Measurements from ENCODE around the gene SERPINA3.
"Not testable (repeated sequence)": the region's sequence is repeated elsewhere in the genome, so short reads cannot be mapped to it uniquely, and the experiment has no call there.

The SERPINA3 gene

DNA sequence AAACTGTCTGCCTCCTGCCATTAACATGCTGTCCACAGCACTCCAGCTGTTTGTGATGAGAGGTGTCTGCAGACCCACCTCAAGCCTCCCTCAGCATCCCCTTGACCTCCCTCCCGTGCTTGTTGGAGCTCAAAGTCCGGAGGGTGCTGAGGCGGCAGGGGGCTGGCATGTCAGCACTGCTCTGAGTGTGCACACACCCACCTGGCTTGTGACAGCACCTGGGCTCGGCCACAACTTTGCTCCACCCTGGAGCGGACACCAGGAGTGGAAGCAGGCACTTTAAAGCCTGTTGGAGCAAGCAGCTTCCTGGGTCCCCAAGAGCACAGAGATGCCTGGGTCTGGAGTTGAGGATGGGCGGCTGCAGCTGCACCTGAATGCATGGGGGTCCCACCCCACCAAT is 20.9 kb downstream of the SERPINA3 start:
- DNase-seq (ENCODE audit: low read depth) = no peak

DNA sequence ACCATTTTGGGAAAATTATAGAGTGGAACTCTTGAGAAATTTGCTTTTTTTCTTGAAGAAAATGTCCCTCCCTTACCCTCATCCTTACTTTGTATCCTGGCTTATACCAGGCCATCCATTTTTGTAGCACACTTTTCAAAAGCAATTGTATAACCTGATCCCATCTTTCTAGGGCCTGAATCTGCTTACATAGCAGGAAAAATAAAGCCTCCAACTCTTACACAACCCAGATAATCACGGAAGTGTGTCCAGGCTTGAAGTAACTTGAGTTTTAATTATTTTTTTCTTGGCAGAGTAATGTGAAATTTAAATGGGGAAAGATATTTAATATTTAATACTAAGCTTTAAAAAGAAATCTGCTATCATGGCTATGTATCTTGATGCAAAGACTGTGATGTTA is 23.0 kb downstream of the SERPINA3 start:
- no peak for DNase-seq (ENCODE audit: low read depth)

DNA sequence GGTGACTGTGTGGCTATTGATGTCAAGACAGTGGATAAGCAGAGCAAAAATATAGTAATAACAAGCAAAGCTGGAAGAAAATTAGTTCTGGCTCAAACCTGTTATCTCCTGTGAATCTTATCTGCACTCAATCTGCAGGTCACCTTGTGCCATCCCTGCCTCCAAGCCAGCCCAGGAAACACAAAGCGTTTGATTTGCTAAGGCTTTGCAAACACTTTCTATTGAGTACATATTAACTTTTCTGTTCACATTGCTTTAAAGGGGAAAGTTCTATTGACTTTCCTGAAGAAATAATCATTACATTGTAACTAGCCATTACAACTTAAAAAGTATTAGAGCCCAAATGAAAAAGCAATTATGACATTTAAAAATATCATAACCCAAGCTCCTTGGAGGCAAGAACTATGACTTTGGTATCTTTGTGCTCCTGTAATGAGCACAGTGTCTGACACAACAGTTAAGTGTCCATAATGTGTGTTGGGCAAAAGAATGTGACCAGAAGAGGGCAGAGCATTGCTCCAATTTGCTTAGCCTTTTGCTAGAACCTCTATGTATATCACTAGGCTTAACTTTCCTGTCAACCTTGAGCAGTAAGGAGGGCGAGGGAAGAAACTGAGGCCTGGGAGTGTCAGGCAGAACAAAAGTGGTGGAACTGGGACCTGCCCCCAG is 24.7 kb downstream of the SERPINA3 start:
- no peak for DNase-seq (ENCODE audit: low read depth)

DNA sequence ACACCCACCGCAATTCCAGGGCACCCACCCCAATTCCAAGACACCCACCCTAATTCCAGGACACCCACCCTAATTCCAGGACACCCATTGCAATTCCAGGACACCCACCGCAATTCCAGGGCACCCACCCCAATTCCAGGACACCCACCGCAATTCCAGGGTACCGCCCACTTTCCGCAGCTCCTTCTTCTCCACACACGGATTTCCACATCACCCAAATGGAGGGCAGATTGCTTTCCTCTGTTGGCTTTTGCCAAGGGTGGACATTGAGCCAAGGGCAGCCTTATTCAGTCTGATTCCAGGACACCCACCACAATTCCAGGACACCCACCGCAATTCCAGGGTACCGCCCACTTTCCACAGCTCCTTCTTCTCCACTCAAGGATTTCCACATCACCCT is 25.6 kb downstream of the SERPINA3 start:
- not testable (repeated sequence) for DNase-seq (ENCODE audit: low read depth)

DNA sequence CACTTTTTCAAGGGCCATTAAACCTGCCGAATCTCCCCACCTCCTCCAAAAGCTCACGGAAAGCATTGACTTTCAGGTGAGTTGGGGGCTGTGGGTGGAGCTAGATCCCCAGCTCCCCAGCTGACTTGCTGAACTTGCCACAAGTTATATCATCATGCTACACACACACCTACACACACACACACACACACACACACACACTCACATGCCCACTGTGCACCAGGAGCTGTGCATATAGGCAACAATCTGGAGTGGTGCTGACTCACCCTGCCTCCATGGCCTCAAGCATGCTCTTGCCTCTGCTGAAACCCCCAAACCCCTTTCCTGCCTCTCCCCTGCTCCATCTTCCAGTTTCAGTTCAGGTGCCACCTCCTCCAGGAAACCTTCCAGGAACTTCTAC is 26.1 kb downstream of the SERPINA3 start:
- no peak for DNase-seq (ENCODE audit: low read depth)

DNA sequence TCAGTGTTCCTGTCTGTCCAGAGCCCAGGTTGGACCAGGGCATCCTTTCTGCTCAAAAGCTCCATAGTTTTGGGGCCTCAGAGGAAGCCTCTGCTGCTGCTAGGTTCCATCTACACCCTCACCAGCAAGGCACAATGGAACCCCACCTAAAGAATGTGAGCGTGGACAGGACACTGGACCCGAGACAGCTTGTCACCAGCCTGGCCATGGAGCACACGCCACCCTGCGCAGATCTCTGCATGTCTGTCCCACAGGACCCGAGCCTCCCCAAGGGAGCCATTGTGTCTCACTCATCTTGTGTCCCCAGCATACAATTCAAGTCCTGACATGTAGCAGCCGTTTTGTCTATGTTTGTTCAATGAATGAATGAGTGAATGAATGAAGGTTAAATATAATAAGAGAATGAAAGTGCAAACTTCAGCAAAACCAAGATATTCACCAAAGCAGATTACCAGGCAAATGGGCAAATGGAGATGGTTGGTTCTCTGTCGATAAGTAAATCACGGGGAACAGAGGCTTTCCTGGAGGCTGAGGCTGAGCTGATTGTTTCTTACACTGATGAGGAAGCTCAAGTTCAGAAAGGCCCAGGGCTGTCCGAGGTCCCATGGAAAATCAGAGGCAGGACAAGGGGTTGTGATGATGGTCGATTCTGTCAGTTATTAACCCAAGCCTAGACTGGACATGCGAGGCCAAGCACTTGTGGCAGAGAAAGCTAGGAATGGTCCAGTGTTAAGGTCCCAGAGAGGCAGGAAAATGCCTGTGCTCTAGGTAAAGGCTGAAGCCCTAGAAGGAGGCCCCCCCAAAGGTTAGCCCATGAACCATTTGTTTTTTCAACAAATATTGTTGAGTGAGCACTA is 27.0 kb downstream of the SERPINA3 start:
- no peak for DNase-seq (ENCODE audit: low read depth)

DNA sequence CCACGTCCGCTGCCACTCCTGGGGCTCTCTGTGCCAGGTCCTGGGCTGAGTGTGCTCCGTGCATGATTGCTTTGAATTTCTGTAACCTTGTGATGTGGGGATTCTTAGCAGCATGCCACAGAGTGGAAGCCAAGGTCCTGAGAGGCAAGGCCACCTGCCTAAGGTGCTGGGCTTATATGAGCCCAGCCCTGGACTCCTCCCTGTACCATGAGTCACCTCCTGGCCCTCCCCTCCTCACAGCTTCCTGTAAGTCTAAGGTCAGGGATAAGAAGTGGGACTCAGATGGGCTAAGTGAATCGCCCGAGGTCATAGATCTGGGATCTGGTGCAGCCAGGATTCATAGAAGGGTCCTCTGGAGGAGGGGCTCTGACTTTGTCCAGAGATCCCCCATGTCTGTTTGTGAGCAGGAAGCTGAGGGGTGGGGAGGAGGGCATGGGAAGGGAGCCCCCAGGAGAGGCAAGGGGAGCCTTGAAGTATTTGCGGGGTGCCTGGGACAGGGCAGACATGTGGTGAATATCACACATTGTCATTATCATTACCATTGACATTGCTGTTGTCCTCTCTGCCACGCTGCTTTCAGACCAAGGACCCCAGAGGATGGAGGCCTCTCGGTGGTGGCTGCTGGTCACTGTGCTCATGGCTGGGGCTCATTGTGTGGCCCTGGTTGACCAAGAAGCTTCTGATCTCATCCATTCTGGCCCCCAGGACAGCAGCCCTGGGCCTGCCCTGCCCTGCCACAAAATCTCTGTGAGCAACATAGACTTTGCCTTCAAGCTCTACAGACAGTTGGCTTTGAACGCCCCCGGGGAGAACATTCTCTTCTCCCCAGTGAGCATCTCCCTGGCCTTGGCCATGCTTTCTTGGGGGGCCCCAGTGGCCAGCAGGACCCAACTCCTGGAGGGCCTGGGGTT is 28.8 kb downstream of the SERPINA3 start:
- no peak for DNase-seq (ENCODE audit: low read depth)

DNA sequence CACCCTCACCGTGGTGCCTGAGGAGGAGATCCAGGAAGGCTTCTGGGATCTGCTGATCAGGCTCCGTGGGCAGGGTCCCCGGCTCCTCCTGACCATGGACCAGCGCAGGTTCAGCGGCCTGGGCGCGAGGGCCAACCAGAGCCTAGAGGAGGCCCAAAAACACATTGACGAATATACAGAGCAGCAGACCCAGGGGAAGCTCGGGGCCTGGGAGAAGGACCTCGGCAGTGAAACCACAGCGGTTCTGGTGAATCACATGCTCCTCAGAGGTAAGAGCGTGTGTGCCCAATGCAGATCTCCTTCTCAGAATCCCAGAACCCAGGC is 29.4 kb downstream of the SERPINA3 start:
- DNase-seq (ENCODE audit: low read depth) = no peak

DNA sequence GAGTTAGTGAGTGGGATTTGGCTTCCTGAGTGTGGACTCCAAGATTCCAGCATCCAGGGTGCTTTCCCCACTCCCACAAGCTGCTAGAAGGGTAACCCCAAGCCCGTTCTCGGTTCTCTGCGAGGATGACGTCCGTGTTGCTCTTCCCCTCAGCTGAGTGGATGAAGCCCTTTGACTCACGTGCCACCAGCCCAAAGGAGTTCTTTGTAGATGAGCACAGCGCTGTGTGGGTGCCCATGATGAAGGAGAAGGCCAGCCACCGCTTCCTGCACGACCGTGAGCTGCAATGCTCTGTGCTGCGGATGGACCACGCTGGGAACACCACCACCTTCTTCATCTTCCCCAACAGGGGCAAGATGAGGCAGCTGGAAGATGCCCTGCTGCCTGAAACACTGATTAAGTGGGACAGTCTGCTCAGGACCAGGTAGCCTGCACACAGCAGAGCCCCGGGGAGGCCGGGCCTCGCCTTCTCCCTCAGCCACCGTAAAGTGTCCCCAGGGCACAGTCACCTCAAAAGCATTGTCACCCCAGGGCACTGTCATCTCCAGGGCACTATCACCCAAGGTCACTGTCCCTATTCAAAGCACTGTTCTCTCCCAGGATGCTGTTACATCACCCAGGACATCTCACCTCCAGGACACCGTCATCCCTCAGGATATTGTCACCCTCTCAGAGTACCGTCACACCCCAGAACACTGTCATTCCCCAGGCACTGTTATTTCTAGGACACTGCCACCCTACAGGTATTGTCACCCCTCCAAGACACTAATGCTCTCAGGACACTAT is 31.3 kb downstream of the SERPINA3 start:
- no peak for DNase-seq (ENCODE audit: low read depth)

DNA sequence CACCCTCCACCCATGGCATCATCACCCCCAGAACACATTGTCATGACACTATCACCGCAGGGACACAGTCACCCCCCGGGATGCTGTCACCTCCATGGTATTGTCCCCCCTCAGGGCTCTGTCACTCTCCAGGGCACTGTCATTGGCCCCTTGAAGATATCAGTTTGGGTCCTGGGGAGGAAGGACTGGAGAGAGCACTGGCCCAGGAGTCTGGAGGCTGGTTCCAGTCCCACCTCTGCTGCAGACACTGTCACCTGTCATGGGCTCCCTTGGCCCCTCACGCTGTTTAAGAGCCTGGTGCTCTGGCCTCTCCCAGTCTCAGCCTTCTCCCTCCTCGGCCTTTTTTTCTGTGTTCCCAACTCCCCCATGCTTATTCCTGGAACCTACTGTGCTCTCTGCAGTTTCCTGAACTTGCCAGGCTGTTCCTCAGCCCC is 31.9 kb downstream of the SERPINA3 start:
- DNase-seq (ENCODE audit: low read depth) = no peak

DNA sequence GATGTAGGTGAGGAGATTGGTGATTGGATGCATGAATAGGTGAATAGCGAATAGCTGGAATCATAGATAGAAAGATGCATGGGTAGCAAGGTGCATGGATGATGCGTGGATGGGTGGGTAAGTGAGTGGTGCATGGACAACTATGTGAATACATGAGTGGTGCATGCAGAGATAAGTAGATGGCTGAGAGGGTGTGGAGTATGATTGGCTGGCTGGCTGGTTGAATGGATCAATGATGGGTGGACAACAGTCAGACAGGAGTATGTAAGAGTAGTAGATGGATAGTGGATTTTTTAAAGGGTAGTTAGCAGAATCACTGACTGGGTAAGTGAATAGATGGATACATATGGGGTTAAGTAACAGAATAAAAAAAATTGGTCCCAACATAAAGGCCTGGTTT is 33.9 kb downstream of the SERPINA3 start:
- DNase-seq (ENCODE audit: low read depth) = no peak

DNA sequence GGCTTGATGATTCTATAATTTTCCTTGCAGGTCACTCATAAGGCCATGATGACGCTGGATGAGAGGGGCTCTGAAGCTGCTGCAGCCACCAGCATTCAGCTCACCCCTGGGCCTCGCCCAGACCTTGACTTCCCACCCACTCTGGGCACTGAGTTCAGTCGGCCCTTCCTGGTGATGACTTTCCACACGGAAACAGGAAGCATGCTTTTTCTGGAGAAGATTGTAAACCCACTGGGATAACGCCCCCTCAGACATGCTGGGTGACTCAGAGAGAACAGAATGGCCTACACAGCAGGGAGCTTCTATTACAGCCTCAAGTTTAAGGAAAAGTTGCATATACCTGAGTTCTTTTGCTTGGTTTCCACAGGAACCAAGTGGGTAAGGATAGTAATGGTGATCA is 34.3 kb downstream of the SERPINA3 start:
- DNase-seq (ENCODE audit: low read depth) = no peak

DNA sequence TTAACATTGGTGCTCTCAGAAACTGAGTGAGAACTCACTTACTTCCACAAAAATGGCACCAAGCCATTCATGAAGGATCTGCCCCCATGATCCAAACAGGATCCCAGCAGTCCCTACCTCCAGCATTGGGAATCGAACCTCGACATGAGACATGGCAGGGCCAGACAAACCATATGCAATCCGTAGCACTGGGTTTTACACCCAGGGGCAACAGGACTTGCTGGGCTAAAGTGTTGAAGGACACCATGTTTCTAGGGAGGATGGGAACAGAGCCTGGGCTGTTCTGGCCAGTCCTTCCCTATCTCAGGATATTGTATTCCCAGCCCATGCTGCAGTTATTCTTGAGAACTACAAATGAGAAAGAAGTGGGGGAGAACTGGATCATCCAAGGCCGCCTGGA is 36.6 kb downstream of the SERPINA3 start:
- no peak for DNase-seq (ENCODE audit: low read depth)

DNA sequence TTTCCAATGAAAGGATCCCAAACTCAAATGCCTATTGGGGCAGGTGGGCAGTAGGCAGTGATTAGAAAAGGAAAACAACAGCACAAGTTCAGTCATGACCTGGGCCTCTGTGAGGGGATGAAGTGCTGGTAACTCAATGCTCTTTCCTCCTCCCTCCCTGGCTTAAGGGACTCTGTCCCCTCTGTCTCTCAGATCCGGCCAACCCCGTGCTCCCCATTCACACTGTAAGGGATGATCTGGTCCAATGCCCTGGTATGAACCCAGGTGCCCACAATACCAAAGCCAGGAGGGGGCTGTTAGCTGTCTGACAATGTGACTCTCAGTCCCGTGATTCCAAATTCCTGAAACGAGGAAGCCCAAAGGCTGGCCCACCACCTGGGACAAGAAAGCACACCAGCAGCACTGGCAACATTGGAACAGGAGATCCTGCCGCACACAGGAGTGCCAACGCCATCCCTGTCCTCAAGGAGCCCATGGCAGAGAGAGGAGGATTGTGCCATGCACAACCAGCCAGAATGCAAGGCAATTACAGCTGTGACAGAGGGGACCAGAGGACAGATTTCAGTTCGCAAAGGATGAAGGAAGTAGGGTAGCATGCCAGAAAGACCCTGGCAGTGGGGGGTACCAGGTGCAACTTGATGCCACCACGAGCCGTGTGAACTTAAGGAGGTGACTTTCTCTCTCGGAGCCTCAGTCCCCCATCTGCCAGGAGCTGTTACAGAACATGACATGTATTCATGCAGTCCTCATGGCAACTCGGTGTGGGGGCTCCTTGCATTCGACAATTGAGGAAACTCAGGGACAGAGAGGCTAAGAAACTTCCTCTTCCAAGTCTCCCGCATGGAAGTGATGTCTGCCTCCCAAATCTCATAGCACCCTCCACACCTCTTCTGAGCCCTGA is 37.6 kb downstream of the SERPINA3 start:
- no peak for DNase-seq (ENCODE audit: low read depth)

DNA sequence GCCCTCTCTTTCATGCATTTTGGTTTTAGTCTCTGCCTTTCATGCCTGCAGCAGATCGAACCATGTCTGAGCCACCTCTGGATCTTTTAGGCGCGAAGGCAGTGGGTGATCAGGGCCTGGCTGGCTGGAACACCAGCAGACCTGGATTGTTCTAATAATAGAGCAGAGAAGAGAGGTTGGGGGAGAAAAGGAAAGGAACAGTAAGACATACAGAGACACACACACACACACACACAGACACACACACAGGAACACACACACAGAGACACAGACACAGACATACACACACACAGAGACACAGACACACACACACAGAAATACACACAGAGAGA is 38.2 kb downstream of the SERPINA3 start:
- DNase-seq (ENCODE audit: low read depth) = no peak

DNA sequence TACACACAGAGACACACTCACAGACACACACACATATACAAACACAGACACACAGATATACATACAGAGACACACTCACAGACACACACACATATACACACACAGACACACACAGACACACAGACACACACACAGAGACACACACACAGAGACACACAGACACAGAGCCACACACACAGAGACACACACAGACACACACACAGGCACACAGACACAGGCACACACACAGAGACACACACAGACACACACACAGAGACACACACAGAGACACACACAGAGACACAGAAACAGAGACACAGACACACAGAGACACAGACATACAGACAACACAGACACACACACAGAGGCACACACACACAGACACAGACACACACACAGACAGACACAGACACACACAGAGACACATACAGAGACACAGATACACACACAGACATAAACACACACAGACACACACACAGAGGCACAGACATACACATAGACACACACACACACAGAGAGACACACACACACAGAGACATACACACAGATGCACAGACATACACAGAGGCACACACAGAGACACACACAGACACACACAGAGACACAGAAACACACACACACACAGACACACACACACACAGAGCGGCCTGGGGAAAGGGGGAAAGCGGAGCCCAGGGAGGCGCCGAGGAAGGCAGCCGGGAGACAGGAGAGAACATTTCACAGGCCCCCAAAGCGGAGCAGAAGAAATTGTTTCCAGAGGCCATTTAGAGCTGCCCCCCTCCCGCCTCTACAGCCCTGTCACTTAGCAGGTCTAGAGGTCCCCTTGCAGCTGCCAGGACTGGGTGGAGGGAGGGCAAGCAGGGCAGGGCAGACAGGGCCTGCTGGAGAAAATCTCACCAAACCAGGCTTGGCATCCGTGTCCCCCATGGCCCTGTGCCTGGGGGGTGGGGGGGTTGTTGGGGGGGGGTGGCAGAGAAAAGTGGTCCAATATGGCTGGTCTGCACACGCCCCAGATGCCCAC is 38.9 kb downstream of the SERPINA3 start:
- DNase-seq (ENCODE audit: low read depth) = no peak

DNA sequence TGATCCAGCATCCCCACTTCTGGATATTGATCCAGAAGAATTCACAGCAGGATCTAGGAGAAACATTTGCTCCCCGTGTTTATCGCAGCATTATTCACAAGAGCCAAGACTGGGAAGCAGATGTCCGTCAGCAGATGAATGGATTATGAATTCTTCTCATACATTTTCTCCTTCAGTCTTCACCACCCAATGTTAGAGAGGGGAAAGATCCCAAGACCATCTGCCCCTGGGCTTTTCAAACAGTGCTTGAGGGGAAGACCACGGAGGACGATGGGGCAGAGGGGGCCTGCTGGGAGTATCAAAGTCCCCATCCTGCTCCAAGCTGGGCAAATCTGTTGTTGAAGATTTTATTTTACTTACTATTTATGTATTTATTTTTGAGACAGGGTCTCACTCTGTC is 41.1 kb downstream of the SERPINA3 start:
- DNase-seq (ENCODE audit: low read depth) = no peak

DNA sequence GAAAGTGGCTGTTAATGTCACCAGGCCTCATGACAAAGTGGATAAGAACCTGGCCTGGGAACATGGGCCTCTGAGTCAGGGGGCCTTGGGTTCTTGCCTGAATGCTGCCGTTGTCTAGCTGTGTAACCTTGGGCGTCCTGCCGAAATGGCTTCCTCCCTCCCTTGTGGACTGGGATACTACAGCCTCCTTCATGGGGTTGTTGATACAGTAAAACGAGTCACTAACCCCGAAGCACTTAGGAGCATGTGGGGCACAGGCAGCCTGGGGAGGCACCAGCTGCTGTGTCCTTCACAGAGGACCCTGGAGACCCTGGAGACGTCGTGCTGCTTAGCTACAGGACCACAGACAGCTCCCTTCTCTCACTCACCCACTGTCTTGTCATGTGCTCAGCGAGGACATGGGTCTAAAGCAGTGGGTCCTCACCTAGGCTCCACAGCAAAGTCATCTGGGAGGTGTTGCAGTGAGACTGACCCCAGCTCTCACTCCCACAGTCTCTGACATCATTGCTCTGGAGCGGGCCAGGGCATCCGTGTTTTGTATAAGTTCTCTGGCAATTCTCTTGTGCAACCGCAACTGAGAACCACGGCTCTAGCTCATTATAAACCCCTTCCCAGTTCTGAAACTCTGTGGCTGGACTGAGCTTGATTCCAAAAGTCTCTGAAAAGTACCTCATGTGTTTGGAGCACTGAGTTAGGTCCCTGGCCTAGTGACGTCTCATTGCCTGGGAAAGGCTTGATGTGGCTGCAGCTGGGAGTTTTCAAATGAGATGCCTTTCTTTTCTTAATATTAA is 42.1 kb downstream of the SERPINA3 start:
- no peak for DNase-seq (ENCODE audit: low read depth)

DNA sequence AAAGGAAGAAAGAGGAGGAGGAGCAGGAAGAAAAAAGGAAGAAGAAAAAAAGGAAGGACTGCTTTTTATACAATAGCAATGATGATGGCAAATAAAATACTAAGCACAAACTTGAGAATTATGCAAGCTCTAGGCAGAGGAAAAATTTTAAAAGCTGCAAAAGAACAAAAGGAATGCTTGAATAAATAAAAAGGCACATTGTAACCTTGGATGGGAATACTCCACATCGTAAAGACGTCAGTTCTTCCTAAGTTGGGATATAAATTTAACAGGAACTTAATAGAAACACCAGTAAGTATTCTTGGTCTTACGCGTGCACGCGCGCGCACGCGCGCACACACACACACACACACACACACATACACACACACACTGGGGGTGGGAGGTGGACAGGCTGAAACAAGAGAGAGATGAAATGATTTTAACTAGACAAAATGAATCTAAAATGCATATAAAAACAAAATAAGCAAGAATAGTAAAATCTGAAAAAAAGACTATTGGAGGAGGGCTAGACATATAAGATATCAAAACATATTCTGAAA is 43.0 kb downstream of the SERPINA3 start:
- no peak for DNase-seq (ENCODE audit: low read depth)
